Right lobe of liver (tissue), 6 donors: ENCODE results near the gene BPIFB4. TPM values are rescaled to one million over a fixed set of nuclear protein-coding genes. Genes with fewer than 3 reads are reported as not detected.
"Not testable (repeated sequence)": the region's sequence is repeated elsewhere in the genome, so short reads cannot be mapped to it uniquely, and the experiment has no call there.

Source experiments
- ATAC-seq, 4 donors: fragments of 200-7000 bp; cut with Tn5 transposase; one replicate each; pipeline ENCODE4 v1.9.1; 2020; ENCODE audit warnings: mild to moderate bottlenecking in 4 of 4, moderate library complexity in 4 of 4
- DNase-seq, 3 donors: peaks; one replicate each; pipeline ENCODE4 v3.0.0-alpha.2; 2020
- H3K27ac ChIP-seq, 3 donors: fragments of 200-600 bp; one replicate each; pipeline ENCODE4 v1.8.0; 2022
- H3K27me3 ChIP-seq, 2 donors: fragments of 200-600 bp; one replicate each; pipeline ENCODE4 v1.8.0; 2022
- H3K36me3 ChIP-seq, 4 donors: fragments of 200-600 bp; sonication (generic) in 1 of 4; one replicate each; pipeline versions ENCODE4 v1.5.1 to v1.8.0; 2017 to 2022; ENCODE audit warnings: control low read depth in 1 of 4
- H3K4me1 ChIP-seq, 4 donors: fragments of 200-600 bp; sonication (generic) in 1 of 4; one replicate each; pipeline versions ENCODE4 v1.5.1 to v1.8.0; 2017 to 2022; ENCODE audit warnings: control low read depth in 1 of 4
- H3K4me3 ChIP-seq, 3 donors: fragments of 200-600 bp; one replicate each; pipeline ENCODE4 v1.8.0; 2022
- H3K9me3 ChIP-seq, 4 donors: fragments of 200-600 bp; sonication (generic) in 1 of 4; one replicate each; pipeline versions ENCODE4 v1.5.1 to v1.8.0; 2017 to 2022; ENCODE audit warnings: control low read depth in 1 of 4
- CTCF ChIP-seq, 4 donors: fragments of 200-600 bp in 3 of 4; fragments of 450-650 bp in 1 of 4; IDR thresholded peaks; one replicate each; pipeline versions ENCODE4 v1.5.1 to v1.8.0; 2016 to 2022; ENCODE audit warnings: antibody characterized with exemption in 4 of 4, mild to moderate bottlenecking in 2 of 4
- POLR2A ChIP-seq: fragments of 450-650 bp; IDR thresholded peaks from one replicate; pipeline ENCODE4 v1.6.1; 2017; ENCODE audit warnings: antibody characterized with exemption, mild to moderate bottlenecking
- WGBS: methylation state at CpG from one replicate; pipeline ENCODE4 v1.1.6; 2018; ENCODE audit warnings: low coverage, low lambda C conversion rate; ENCODE audit not compliant: insufficient coverage; ENCODE audit errors: missing lambda C conversion rate; 5-methylcytosine and 5-hydroxymethylcytosine counted together
- intact Hi-C, 2 donors: fragments of 100-400 bp; cut with DNase I; formaldehyde crosslinking; loops; one replicate each; pipeline versions ENCODE4 v1.11.2 to v1.14.1; 2022
- total RNA-seq, 6 experiments: library from RNA; depleted of rRNA in 2 of 6; stranded (reverse); fragments of >200 nt in 2 of 6; fragmentation: NEBNext Ultra II Directional in 3 of 6; extraction: Animal tissue kit (Norgen Biotek cat#: 25700) in 3 of 6; gene quantifications; one replicate each; pipeline versions ENCODE4 v1.1.0 to v1.2.4, GENCODE V29; 2016 to 2023
- donor health status: DM: no; HTN: yes; CAD: no.
- donor health status: DM: no; HTN: no; CAD: no.
- donor health status: DM: no; HTN: no; CAD: no.
- donor health status: DM: no; HTN: yes; CAD: no.
- donor health status: DM: no; HTN: yes; CAD: no.

Gene BPIFB4
- total RNA-seq, 6 experiments from 2014 or later = not detected

DNA sequence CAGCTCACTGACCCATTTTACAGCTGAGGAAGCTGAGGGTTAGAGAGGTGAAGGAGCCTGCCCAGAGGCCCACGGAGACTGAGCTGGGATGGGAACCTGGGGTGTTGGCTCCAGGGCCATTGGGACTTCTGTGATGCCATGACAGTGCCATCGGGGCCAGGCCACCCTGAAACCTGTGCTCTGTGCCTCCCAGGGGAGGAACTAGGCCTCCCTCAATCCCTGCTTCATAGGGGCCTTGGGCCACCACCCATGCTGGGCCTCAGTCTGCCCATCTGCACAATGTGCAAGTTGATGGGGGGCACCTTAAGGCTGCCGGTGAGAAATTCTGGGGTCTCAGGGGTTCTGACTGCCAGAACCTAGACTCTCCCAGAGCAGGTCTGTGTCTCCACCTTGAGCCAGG lies 24.9 kb downstream of the BPIFB4 start:
- TF ChIP-seq CTCF (IDR thresholded peaks at IDR 0.05) = no peak
- TF ChIP-seq POLR2A = no peak
- ATAC-seq = no peak
- Histone ChIP-seq H3K4me1 (peaks cover 0 to 15% (median 0%) of the 10 kb centered on the region in 4 donors), H3K36me3 (no peaks in the 10 kb centered on the region), H3K27me3 (no peaks in the 10 kb centered on the region), H3K27ac (no peak overlapping the region), H3K9me3 (no peaks in the 10 kb centered on the region), H3K4me3 (no peak overlapping the region)
- WGBS = no CpG with 5 or more reads among the region's 3 CpGs
- DNase-seq = no peak
- intact Hi-C loops = loop anchor here in 1 of 2 donors (10.0 kb wide), 1 partner anchor 180 kb away; the partner anchor contains the start of gene BPIFB1

GRCh38 chr20:33105316-33105924 lies 26.0 kb downstream of the BPIFB4 start:
- ATAC-seq (peak in 2 of 4 donors; percentile 7 to 15), DNase-seq (no peak)
- 67% methylated on average over 7 of the region's 8 CpGs for WGBS
- TF ChIP-seq CTCF (IDR thresholded peaks at IDR 0.05) = no peak
- TF ChIP-seq POLR2A = no peak
- no peaks in the 10 kb centered on the region for H3K27me3 ChIP-seq
- no peaks in the 10 kb centered on the region for H3K36me3 ChIP-seq
- no peaks in the 10 kb centered on the region for H3K9me3 ChIP-seq
- H3K4me3 ChIP-seq = no peak overlapping the region
- peaks cover 0 to 15% (median 0%) of the 10 kb centered on the region in 4 donors for H3K4me1 ChIP-seq
- intact Hi-C loops = loop anchor here in 1 of 2 donors (10.0 kb wide), 1 partner anchor 179 kb away; the partner anchor contains the start of gene BPIFB1
- H3K27ac ChIP-seq = peak overlapping the region in 1 of 3 donors; percentile 35

- intact Hi-C loops = loop anchor here in 1 of 2 donors (10.0 kb wide), 1 partner anchor 179 kb away; the partner anchor contains the start of gene BPIFB1
- Histone ChIP-seq H3K27ac (peak overlapping the region in 1 of 3 donors; percentile 47), H3K4me1 (peaks cover 0 to 15% (median 0%) of the 10 kb centered on the region in 4 donors)
- H3K4me3 ChIP-seq, H3K9me3 ChIP-seq, H3K36me3 ChIP-seq, H3K27me3 ChIP-seq: not testable (repeated sequence)
- DNase-seq (peak in 2 of 3 donors; percentile 36 to 70), ATAC-seq (peak in 3 of 4 donors; percentile 84 to 96 (median 92))
- 26% methylated on average over 7 of the region's 7 CpGs for WGBS
These were observed 26.7 kb downstream of the BPIFB4 start for GRCh38 chr20:33106058-33106620.

DNA sequence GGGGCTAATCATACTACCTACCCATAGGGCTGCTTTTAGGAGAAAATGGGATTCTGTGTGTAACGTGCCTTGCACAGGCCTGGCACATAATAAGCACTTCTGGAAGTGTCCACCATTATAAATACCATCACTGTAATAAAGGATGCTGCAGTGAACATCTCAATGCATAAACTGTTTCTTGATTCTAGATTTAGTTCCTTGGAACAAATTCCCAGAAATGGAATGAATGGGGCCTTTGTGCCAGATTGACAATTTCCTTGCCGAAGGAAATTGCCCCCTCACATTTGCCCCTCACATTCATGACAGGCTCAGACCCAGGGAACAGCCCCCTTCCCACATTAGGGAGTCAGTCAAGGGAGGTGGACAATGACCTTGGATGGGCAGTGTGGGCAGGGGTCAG lies 29.2 kb downstream of the BPIFB4 start:
- no peak for TF ChIP-seq POLR2A
- no peak for TF ChIP-seq CTCF (IDR thresholded peaks at IDR 0.05)

More for the DNA sequence above, 29.2 kb downstream of the BPIFB4 start:
- Histone ChIP-seq H3K4me1 (peaks cover 0 to 31% (median 3%) of the 10 kb centered on the region in 4 donors), H3K36me3 (no peaks in the 10 kb centered on the region), H3K4me3 (no peak overlapping the region), H3K27me3 (no peaks in the 10 kb centered on the region), H3K27ac (no peak overlapping the region), H3K9me3 (no peaks in the 10 kb centered on the region)
- ATAC-seq (no peak), DNase-seq (no peak)
- WGBS = 70% methylated on average over 2 of the region's 2 CpGs
- intact Hi-C loops = loop anchor here in 1 of 2 donors (10.0 kb wide), 1 partner anchor 176 kb away; the partner anchor contains the start of gene BPIFB1
